Subcutaneous adipose tissue (tissue), 4 donors: ENCODE data around the gene SLC35D1. TPM values are rescaled to one million over a fixed set of nuclear protein-coding genes. Genes with fewer than 3 reads are reported as not detected.

Experiments
- CTCF ChIP-seq: fragments of 450-650 bp; IDR thresholded peaks from one replicate; pipeline ENCODE4 v1.5.1; 2016; ENCODE audit warnings: low read depth, mild to moderate bottlenecking, control low read depth, antibody characterized with exemption, moderate library complexity
- total RNA-seq, 4 donors: library from RNA; depleted of rRNA; stranded (reverse); fragments of >200 nt; gene quantifications; one replicate each; pipeline ENCODE4 v1.1.0, GENCODE V29; 2016

The SLC35D1 gene
- total RNA-seq = 10 to 100 TPM; 11.1 to 15.1 (median 13.7) TPM

- no peak for TF ChIP-seq CTCF
These were observed at the start of gene SLC35D1 for GRCh38 chr1:67053785-67054772. Gene SLC35D1, minus strand, starts transcription at chr1:67054148. Its CDS starts 135 bp downstream, at chr1:67054013.

- TF ChIP-seq CTCF = no peak
These were observed 49.6 kb upstream of the SLC35D1 start for GRCh38 chr1:67103548-67103947.

DNA sequence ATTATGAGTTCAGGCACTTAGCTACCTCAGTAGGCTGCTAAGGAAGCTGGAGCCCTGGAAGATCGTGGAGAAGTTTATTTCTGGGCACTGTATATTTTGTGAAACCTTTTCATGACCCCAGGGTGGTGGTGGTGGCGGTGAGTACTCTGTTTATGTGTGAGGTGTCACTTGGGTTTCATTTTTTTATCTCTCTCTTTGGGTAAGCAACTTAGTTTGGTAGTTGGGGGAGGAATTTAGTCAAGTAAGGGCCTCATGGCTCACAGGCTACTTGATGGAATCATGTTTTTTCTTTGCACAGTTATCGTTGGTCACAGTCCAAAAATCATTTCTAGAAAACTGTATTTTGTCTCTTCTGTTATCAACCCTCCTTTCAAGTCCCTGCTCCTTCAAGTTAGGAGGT is 46.9 kb upstream of the SLC35D1 start:
- TF ChIP-seq CTCF = no peak

GRCh38 chr1:67097305-67097704 is 43.4 kb upstream of the SLC35D1 start:
- no peak for TF ChIP-seq CTCF

DNA sequence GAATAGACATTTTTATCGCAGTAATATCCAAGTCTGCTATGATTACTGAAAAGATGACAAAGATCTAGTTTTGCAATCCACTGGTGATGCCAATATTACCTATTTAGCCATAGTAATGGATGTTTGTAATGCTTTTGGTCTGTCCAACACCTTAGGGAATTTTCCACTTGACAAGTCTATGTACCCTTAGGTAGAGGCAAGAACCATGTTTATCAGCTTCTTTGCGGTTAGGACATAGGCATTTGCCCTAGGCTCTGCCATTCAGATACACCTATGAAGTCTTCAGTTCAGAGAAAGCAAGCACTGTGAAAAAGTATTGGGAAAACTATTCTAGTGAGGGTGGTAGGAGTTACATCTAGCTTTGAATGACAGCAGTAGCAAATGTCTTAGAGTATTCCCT is 40.2 kb upstream of the SLC35D1 start:
- no peak for TF ChIP-seq CTCF

DNA sequence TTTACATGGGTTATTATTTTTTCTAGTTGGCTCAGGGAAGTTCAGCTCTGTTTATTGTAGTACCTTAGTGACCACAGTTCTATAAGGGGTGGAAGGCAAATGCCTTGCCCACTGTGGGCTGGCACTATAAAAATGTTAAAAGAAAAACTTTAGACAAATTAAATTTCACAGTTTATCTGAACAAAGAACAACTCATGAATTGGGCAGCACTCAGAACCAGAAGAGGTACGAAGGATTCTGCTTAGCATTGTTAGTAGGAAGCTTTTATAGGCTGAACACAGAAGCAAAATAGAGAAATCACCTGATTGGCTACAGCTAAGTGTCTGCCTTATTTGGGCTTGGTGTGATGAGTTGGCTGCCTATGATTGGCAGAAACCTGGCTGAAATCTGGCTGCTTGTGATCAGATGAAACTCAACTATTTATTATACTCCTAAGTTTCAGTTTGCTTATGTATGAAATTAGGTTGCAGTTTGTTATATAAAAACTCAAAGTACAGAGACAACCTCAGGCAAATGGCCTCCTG is 35.8 kb upstream of the SLC35D1 start:
- TF ChIP-seq CTCF = no peak

DNA sequence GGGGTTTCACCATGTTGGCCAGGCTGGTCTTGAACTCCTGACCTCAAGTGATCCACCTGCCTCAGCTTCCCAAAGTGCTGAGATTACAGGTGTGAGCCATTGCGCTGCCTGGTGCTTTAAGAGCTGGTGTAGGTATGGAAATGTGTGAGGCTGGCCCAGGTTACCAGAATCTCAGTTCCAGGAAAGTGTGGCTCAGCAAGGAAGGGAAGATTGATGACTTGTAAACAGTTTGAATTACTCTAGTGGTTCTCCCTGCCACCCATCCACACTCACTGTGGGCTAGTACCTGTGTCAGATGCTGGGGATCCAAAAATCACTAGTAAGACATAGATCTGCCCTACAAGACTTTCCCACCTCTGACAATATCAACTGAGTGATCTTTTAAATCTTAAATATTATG is 34.5 kb upstream of the SLC35D1 start:
- no peak for TF ChIP-seq CTCF
